Osteoblast (primary cell): ENCODE results near the gene NBL1. TPM values are rescaled to one million over a fixed set of nuclear protein-coding genes. Genes with fewer than 3 reads are reported as not detected.

Experiments used
- DNase-seq: peaks from one replicate; pipeline ENCODE4 v3.0.0; 2011; ENCODE audit warnings: low spot score, mixed read lengths; ENCODE audit not compliant: insufficient read length; ENCODE audit errors: missing footprints
- H2AFZ ChIP-seq: 2 replicates; pipeline ENCODE4 v1.6.0; 2011; ENCODE audit warnings: mild to moderate bottlenecking, low read length
- H3K27ac ChIP-seq: 2 replicates; pipeline ENCODE4 v1.5.1; 2011; ENCODE audit warnings: mild to moderate bottlenecking, low read depth, low read length, moderate library complexity
- H3K27me3 ChIP-seq: 2 replicates; pipeline ENCODE4 v1.6.0; 2012; ENCODE audit warnings: mild to moderate bottlenecking, control low read depth, inconsistent platforms, low read length, moderate library complexity; ENCODE audit not compliant: insufficient read depth
- H3K36me3 ChIP-seq: 2 replicates; pipeline ENCODE4 v1.5.1; 2011; ENCODE audit warnings: mild to moderate bottlenecking, low read length, control low read depth, moderate library complexity; ENCODE audit not compliant: insufficient read depth
- H3K4me1 ChIP-seq: 2 replicates; pipeline ENCODE4 v1.5.1; 2011; ENCODE audit warnings: mild to moderate bottlenecking, low read length, control low read depth, moderate library complexity; ENCODE audit not compliant: insufficient read depth
- H3K4me2 ChIP-seq: 2 replicates; pipeline ENCODE4 v1.6.0; 2011; ENCODE audit warnings: mild to moderate bottlenecking, low read length; ENCODE audit not compliant: insufficient read depth
- H3K4me3 ChIP-seq: fragments of 200-600 bp; sonication (generic); 3 replicates; pipeline ENCODE4 v1.5.1; 2012; ENCODE audit warnings: mild to moderate bottlenecking, low read length, inconsistent platforms; ENCODE audit not compliant: insufficient read depth
- H3K79me2 ChIP-seq: 2 replicates; pipeline ENCODE4 v1.6.0; 2012; ENCODE audit warnings: mild to moderate bottlenecking, low read length, control low read depth, inconsistent platforms; ENCODE audit not compliant: insufficient read depth
- H3K9me3 ChIP-seq: 2 replicates; pipeline ENCODE4 v1.5.1; 2011; ENCODE audit warnings: low read depth, low read length, control low read depth
- H4K20me1 ChIP-seq: 2 replicates; pipeline ENCODE4 v1.6.0; 2012; ENCODE audit warnings: mild to moderate bottlenecking, low read length, control low read depth; ENCODE audit not compliant: insufficient read depth
- CTCF ChIP-seq: IDR thresholded peaks from 2 replicates; pipeline ENCODE4 v1.5.1; 2011; ENCODE audit warnings: mild to moderate bottlenecking, low read depth, low read length, moderate library complexity; ENCODE audit errors: extremely low read depth
- total RNA-seq: library from RNA; depleted of rRNA; stranded (reverse); fragments of >200 nt; gene quantifications from 2 replicates; pipeline ENCODE4 v1.2.3, GENCODE V29; 2012

The NBL1 gene
- total RNA-seq, 1 donor, result 88.7 TPM

GRCh38 chr1:19654386-19654785 is 10.3 kb downstream of the NBL1 start:
- H2AFZ ChIP-seq, result no peak overlapping the region
- peaks cover 35% of the 10 kb centered on the region for H3K4me1 ChIP-seq
- H4K20me1 ChIP-seq, result peaks cover 28% of the 10 kb centered on the region
- H3K27me3 ChIP-seq, result no peaks in the 10 kb centered on the region
- peaks cover 55% of the 10 kb centered on the region for H3K79me2 ChIP-seq
- H3K36me3 ChIP-seq, result peaks cover 4% of the 10 kb centered on the region
- H3K4me3 ChIP-seq, result no peak overlapping the region
- no peak overlapping the region for H3K27ac ChIP-seq
- no peaks in the 10 kb centered on the region for H3K9me3 ChIP-seq
- no peak for TF ChIP-seq CTCF
- H3K4me2 ChIP-seq, result no peak overlapping the region
- DNase-seq, result peak; percentile 69

GRCh38 chr1:19654886-19655717 is 11.0 kb downstream of the NBL1 start:
- no peak for TF ChIP-seq CTCF
- no peak overlapping the region for H2AFZ ChIP-seq
- peaks cover 37% of the 10 kb centered on the region for H3K4me1 ChIP-seq
- peak; percentile 58 for DNase-seq
- H3K4me2 ChIP-seq, result no peak overlapping the region
- no peaks in the 10 kb centered on the region for H3K9me3 ChIP-seq
- H3K79me2 ChIP-seq, result peaks cover 48% of the 10 kb centered on the region
- H3K27me3 ChIP-seq, result no peaks in the 10 kb centered on the region
- H3K4me3 ChIP-seq, result no peak overlapping the region
- peaks cover 4% of the 10 kb centered on the region for H3K36me3 ChIP-seq
- H4K20me1 ChIP-seq, result peaks cover 28% of the 10 kb centered on the region
- H3K27ac ChIP-seq, result no peak overlapping the region

GRCh38 chr1:19655718-19656080 is 11.6 kb downstream of the NBL1 start:
- peaks cover 43% of the 10 kb centered on the region for H3K79me2 ChIP-seq
- peaks cover 28% of the 10 kb centered on the region for H4K20me1 ChIP-seq

More at GRCh38 chr1:19655718-19656080, 11.6 kb downstream of the NBL1 start:
- Histone ChIP-seq H3K27ac (no peak overlapping the region), H3K27me3 (peaks cover 3% of the 10 kb centered on the region), H3K4me2 (no peak overlapping the region), H3K4me1 (peaks cover 36% of the 10 kb centered on the region), H3K4me3 (no peak overlapping the region), H2AFZ (no peak overlapping the region), H3K36me3 (peaks cover 4% of the 10 kb centered on the region), H3K9me3 (no peaks in the 10 kb centered on the region)
- TF ChIP-seq CTCF, result no peak
- DNase-seq, result no peak
